Mammary epithelial cell (primary cell): ENCODE data around the gene COCH.
A peak's percentile ranks its signal among the peaks of the same experiment; 100 is the strongest.

Experiments used
- EZH2 ChIP-seq: IDR thresholded peaks from 2 replicates; pipeline ENCODE4 v1.6.1; 2012; ENCODE audit warnings: low read length, inconsistent platforms, borderline replicate concordance
- TF ChIP-seq, protein P1 (sequence below), 2 donors: IDR thresholded peaks in 1 of 2; conservative IDR thresholded peaks in 1 of 2; 2 replicates each; pipeline ENCODE4 v1.5.1; 2011 to 2012; ENCODE audit warnings: inconsistent platforms in 2 of 2, low read length in 2 of 2, mild to moderate bottlenecking in 2 of 2, control low read depth in 1 of 2, low read depth in 1 of 2; ENCODE audit not compliant: insufficient read depth in 1 of 2; ENCODE audit errors: extremely low read depth in 1 of 2

DNA sequence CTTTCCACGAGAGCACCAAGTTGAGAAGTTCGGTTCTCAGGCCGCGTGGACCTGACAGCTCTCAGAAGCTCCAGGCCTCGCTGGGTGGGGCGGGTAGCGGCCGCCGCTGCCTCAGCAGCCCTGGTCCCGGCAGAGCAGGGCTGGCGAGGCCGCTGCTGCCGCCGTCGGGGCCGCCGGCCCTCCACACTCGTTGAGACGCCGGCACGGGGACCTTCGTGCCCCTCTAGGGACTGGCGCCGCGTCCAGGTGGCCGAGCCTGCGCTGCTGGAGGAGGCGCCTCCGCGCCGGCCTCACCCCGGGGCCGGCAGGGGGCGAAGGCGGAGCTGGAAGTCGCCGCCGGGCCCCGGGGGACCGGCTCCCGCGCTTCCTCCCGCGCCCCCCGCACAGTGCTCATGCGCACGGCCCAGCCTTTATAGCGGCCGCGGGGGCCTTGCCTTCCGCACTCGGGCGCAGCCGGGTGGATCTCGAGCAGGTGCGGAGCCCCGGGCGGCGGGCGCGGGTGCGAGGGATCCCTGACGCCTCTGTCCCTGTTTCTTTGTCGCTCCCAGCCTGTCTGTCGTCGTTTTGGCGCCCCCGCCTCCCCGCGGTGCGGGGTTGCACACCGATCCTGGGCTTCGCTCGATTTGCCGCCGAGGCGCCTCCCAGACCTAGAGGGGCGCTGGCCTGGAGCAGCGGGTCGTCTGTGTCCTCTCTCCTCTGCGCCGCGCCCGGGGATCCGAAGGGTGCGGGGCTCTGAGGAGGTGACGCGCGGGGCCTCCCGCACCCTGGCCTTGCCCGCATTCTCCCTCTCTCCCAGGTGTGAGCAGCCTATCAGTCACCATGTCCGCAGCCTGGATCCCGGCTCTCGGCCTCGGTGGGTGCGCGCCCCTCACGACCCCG is at the start of gene COCH:
- TF ChIP-seq, protein P1, sequence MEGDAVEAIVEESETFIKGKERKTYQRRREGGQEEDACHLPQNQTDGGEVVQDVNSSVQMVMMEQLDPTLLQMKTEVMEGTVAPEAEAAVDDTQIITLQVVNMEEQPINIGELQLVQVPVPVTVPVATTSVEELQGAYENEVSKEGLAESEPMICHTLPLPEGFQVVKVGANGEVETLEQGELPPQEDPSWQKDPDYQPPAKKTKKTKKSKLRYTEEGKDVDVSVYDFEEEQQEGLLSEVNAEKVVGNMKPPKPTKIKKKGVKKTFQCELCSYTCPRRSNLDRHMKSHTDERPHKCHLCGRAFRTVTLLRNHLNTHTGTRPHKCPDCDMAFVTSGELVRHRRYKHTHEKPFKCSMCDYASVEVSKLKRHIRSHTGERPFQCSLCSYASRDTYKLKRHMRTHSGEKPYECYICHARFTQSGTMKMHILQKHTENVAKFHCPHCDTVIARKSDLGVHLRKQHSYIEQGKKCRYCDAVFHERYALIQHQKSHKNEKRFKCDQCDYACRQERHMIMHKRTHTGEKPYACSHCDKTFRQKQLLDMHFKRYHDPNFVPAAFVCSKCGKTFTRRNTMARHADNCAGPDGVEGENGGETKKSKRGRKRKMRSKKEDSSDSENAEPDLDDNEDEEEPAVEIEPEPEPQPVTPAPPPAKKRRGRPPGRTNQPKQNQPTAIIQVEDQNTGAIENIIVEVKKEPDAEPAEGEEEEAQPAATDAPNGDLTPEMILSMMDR (conservative IDR thresholded peaks at IDR 0.05 in 1 of 2, IDR thresholded peaks at IDR 0.05 in 1 of 2; ENCODE audit: extremely low read depth in 1 of 2, insufficient read depth in 1 of 2, low read depth in 1 of 2, low read length in 2 of 2), result no peak
- TF ChIP-seq EZH2, result peak; percentile 61
